GM23338 (cell line): ENCODE results near the gene PRLH. TPM values are rescaled to one million over a fixed set of nuclear protein-coding genes. Genes with fewer than 3 reads are reported as not detected.

Experiments used
- ATAC-seq: fragments of 200-7000 bp; cut with Tn5 transposase; 3 replicates; pipeline ENCODE4 v1.9.1; 2020
- DNase-seq: peaks from one replicate; pipeline ENCODE4 v3.0.0-alpha.2; 2015; ENCODE audit warnings: low spot score
- H2AFZ ChIP-seq: fragments of 200-600 bp; sonication (generic); 2 replicates; pipeline ENCODE4 v1.8.0; 2016; ENCODE audit warnings: antibody characterized with exemption, mild to moderate bottlenecking, moderate library complexity
- H3F3A ChIP-seq: fragments of 200-600 bp; sonication (generic); replicated peaks from 2 replicates; pipeline ENCODE4 v1.8.0; 2017; ENCODE audit warnings: antibody characterized with exemption, mixed run types, low read depth
- H3K27ac ChIP-seq: fragments of 200-600 bp; sonication (generic); 2 replicates; pipeline ENCODE4 v1.6.1; 2016; ENCODE audit warnings: low read depth
- H3K27me3 ChIP-seq: fragments of 200-600 bp; sonication (generic); 2 replicates; pipeline ENCODE4 v1.8.0; 2016; ENCODE audit warnings: mild to moderate bottlenecking, mixed run types, moderate library complexity; ENCODE audit not compliant: insufficient read depth
- H3K36me3 ChIP-seq: fragments of 200-600 bp; sonication (generic); 2 replicates; pipeline ENCODE4 v1.8.0; 2016; ENCODE audit warnings: mild to moderate bottlenecking; ENCODE audit not compliant: insufficient read depth
- H3K4me1 ChIP-seq: fragments of 200-600 bp; sonication (generic); 2 replicates; pipeline ENCODE4 v1.8.0; 2016; ENCODE audit warnings: mild to moderate bottlenecking, moderate library complexity; ENCODE audit not compliant: insufficient read depth
- H3K4me2 ChIP-seq: fragments of 200-600 bp; sonication (generic); 2 replicates; pipeline ENCODE4 v1.7.1; 2017; ENCODE audit warnings: mixed run types
- H3K4me3 ChIP-seq: fragments of 200-600 bp; sonication (generic); 2 replicates; pipeline ENCODE4 v1.6.1; 2016; ENCODE audit warnings: mixed run types
- H3K79me2 ChIP-seq: fragments of 200-600 bp; sonication (generic); replicated peaks from 2 replicates; pipeline ENCODE4 v1.8.0; 2017; ENCODE audit warnings: mild to moderate bottlenecking; ENCODE audit not compliant: insufficient read depth
- H3K9me2 ChIP-seq: fragments of 200-600 bp; sonication (generic); 2 replicates; pipeline ENCODE4 v1.8.0; 2017; ENCODE audit not compliant: insufficient read depth
- H4K20me1 ChIP-seq: fragments of 200-600 bp; sonication (generic); replicated peaks from 2 replicates; pipeline ENCODE4 v1.8.0; 2017; ENCODE audit warnings: mild to moderate bottlenecking; ENCODE audit not compliant: insufficient read depth
- H3K27ac Mint-ChIP-seq: 2 replicates; pipeline ENCODE4 v1.8.0; 2020; ENCODE audit warnings: inconsistent platforms, mild to moderate bottlenecking, moderate library complexity, mixed read lengths
- H3K27me3 Mint-ChIP-seq: 3 replicates; pipeline ENCODE4 v1.8.0; 2022; ENCODE audit warnings: low read depth, mild to moderate bottlenecking, moderate library complexity, mixed read lengths, inconsistent platforms; ENCODE audit not compliant: insufficient read depth, poor library complexity
- H3K36me3 Mint-ChIP-seq: 3 replicates; pipeline ENCODE4 v1.8.0; 2021; ENCODE audit warnings: low read depth, mild to moderate bottlenecking, inconsistent platforms, moderate library complexity, mixed read lengths
- H3K4me1 Mint-ChIP-seq: 3 replicates; pipeline ENCODE4 v1.8.0; 2020; ENCODE audit warnings: mild to moderate bottlenecking, inconsistent platforms, mixed read lengths
- H3K4me3 Mint-ChIP-seq: 3 replicates; pipeline ENCODE4 v1.8.0; 2021; ENCODE audit warnings: moderate library complexity, mild to moderate bottlenecking, inconsistent platforms, mixed read lengths
- H3K9me3 Mint-ChIP-seq: 3 replicates; pipeline ENCODE4 v1.8.0; 2020; ENCODE audit warnings: moderate library complexity, mild to moderate bottlenecking, inconsistent platforms, mixed read lengths
- CREB1 ChIP-seq: fragments of 250-450 bp; sonication (Bioruptor Pico); IDR thresholded peaks from 2 replicates; pipeline ENCODE4 v1.5.0; 2020; ENCODE audit warnings: low read depth, mild to moderate bottlenecking, moderate library complexity
- EZH2 ChIP-seq: fragments of 200-600 bp; sonication (generic); IDR thresholded peaks from one replicate; pipeline ENCODE4 v1.8.0; 2017; ENCODE audit warnings: antibody characterized with exemption, mild to moderate bottlenecking, low read depth; ENCODE audit not compliant: unreplicated experiment
- EZH2phosphoT487 ChIP-seq: fragments of 200-600 bp; sonication (generic); IDR thresholded peaks from one replicate; pipeline ENCODE4 v1.8.1; 2018; ENCODE audit warnings: antibody characterized with exemption; ENCODE audit not compliant: unreplicated experiment
- JUNB ChIP-seq: IDR thresholded peaks from one replicate; pipeline ENCODE4 v1.6.1; 2016; ENCODE audit warnings: antibody characterized with exemption; ENCODE audit not compliant: unreplicated experiment
- NANOG ChIP-seq: IDR thresholded peaks from 2 replicates; pipeline ENCODE4 v1.6.1; 2016; ENCODE audit warnings: antibody characterized with exemption, borderline replicate concordance
- POLR2AphosphoS5 ChIP-seq: IDR thresholded peaks from 2 replicates; pipeline ENCODE4 v1.6.1; 2016; ENCODE audit warnings: antibody characterized with exemption, low read depth
- STAT1 ChIP-seq: IDR thresholded peaks from one replicate; pipeline ENCODE4 v1.6.1; 2016; ENCODE audit warnings: antibody characterized with exemption; ENCODE audit not compliant: unreplicated experiment
- ZNF114 ChIP-seq: fragments of 250-450 bp; sonication (Bioruptor Pico); IDR thresholded peaks from 2 replicates; pipeline ENCODE4 v1.5.0; 2020; ENCODE audit warnings: mild to moderate bottlenecking, moderate library complexity
- ZNF331 ChIP-seq: fragments of 250-450 bp; sonication (Bioruptor Pico); IDR thresholded peaks from 2 replicates; pipeline ENCODE4 v1.5.0; 2020; ENCODE audit warnings: low read depth, mild to moderate bottlenecking, moderate library complexity
- polyA plus RNA-seq: library from polyadenylated mRNA; unstranded; fragments of >200 nt; fragmentation: Nextera tagmentation; extraction: Ambion mirVana; gene quantifications from 2 replicates; pipeline ENCODE4 v1.2.1, GENCODE V29; 2016
- total RNA-seq: library from RNA; depleted of rRNA; stranded (reverse); fragments of >200 nt; shearing (Covaris generic); gene quantifications from 2 replicates; pipeline ENCODE4 v1.2.3, GENCODE V29; 2014
- TF ChIP-seq, protein P1 (sequence below): fragments of 250-450 bp; sonication (Bioruptor Pico); IDR thresholded peaks from 2 replicates; pipeline ENCODE4 v1.5.0; 2020; ENCODE audit warnings: mild to moderate bottlenecking, moderate library complexity
- TF ChIP-seq, protein P2 (sequence below), 2 experiments: fragments of 200-600 bp in 1 of 2; sonication (generic) in 1 of 2; conservative IDR thresholded peaks; 2 replicates each; pipeline versions ENCODE4 v1.5.1 to v1.6.1; 2016 to 2017; ENCODE audit warnings: antibody characterized with exemption in 2 of 2, low read depth in 2 of 2, mild to moderate bottlenecking in 2 of 2, moderate library complexity in 1 of 2
- TF ChIP-seq, protein P3 (sequence below): IDR thresholded peaks from 2 replicates; pipeline ENCODE4 v1.6.1; 2016; ENCODE audit warnings: antibody characterized with exemption
- TF ChIP-seq, protein P4 (sequence below): IDR thresholded peaks from one replicate; pipeline ENCODE4 v1.6.1; 2018; ENCODE audit warnings: antibody characterized with exemption; ENCODE audit not compliant: unreplicated experiment

The PRLH gene
- total and polyA plus RNA-seq, 2 experiments from 2014 or later = not detected

DNA sequence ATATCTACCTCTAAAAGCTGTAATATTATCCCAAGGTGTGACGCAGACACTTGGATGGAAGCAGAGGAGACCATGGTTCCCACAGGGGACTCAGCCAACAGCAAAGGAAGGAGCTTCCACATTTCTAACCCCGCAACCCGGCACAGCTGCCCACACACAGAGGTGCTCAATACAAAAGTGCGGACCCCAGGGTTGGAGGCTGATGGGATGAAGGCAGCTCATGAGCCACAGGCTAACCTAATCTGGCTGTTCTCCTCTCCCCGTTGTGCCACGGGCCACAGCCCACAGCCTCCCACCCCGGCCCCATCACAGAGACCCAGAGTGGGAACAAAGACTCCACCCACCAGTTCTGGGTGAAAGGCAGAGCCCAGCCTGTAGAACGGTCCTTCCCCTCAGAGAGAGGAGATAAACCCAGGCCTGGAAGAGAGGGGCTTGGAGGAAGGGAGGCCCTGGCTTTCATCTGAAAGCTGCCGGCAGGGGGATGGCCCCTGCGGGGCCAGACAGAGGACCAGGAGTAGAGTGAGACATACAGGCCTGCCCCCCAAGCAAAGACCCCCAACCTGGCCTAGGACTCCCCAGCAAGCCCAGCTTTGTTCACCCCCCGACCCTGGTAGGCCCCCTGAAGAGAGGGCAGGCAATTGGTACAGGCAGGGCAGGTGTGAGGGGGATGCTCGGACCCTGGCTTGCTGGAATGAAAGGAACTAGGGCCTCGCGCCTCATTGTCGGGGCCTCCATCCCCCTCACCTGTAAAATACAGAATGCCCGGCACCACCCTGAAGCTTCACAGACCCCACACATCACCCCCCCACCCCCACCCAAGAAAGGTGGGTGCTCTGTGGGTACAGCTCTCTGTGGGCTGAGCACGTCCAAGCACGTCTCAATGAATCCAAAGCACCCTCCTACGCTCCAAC is 17.3 kb downstream of the PRLH start:
- Mint-ChIP-seq H3K27me3 (peaks cover 8% of the 10 kb centered on the region), H3K4me1 (peaks cover 44% of the 10 kb centered on the region), H3K36me3 (peaks cover 46% of the 10 kb centered on the region), H3K27ac (no peak overlapping the region; the same call in 1 of the 2 replicates), H3K9me3 (peaks cover 4% of the 10 kb centered on the region), H3K4me3 (no peak overlapping the region)
- H2AFZ ChIP-seq = no peak overlapping the region
- H3K27ac ChIP-seq = no peak overlapping the region
- no peaks in the 10 kb centered on the region for H3K36me3 ChIP-seq
- ATAC-seq = peak; percentile 42
- no peak for TF ChIP-seq ZNF331
- TF ChIP-seq EZH2 = no peak
- TF ChIP-seq CREB1 (CRISPR knock-in tag) = no peak
- TF ChIP-seq, protein P1, sequence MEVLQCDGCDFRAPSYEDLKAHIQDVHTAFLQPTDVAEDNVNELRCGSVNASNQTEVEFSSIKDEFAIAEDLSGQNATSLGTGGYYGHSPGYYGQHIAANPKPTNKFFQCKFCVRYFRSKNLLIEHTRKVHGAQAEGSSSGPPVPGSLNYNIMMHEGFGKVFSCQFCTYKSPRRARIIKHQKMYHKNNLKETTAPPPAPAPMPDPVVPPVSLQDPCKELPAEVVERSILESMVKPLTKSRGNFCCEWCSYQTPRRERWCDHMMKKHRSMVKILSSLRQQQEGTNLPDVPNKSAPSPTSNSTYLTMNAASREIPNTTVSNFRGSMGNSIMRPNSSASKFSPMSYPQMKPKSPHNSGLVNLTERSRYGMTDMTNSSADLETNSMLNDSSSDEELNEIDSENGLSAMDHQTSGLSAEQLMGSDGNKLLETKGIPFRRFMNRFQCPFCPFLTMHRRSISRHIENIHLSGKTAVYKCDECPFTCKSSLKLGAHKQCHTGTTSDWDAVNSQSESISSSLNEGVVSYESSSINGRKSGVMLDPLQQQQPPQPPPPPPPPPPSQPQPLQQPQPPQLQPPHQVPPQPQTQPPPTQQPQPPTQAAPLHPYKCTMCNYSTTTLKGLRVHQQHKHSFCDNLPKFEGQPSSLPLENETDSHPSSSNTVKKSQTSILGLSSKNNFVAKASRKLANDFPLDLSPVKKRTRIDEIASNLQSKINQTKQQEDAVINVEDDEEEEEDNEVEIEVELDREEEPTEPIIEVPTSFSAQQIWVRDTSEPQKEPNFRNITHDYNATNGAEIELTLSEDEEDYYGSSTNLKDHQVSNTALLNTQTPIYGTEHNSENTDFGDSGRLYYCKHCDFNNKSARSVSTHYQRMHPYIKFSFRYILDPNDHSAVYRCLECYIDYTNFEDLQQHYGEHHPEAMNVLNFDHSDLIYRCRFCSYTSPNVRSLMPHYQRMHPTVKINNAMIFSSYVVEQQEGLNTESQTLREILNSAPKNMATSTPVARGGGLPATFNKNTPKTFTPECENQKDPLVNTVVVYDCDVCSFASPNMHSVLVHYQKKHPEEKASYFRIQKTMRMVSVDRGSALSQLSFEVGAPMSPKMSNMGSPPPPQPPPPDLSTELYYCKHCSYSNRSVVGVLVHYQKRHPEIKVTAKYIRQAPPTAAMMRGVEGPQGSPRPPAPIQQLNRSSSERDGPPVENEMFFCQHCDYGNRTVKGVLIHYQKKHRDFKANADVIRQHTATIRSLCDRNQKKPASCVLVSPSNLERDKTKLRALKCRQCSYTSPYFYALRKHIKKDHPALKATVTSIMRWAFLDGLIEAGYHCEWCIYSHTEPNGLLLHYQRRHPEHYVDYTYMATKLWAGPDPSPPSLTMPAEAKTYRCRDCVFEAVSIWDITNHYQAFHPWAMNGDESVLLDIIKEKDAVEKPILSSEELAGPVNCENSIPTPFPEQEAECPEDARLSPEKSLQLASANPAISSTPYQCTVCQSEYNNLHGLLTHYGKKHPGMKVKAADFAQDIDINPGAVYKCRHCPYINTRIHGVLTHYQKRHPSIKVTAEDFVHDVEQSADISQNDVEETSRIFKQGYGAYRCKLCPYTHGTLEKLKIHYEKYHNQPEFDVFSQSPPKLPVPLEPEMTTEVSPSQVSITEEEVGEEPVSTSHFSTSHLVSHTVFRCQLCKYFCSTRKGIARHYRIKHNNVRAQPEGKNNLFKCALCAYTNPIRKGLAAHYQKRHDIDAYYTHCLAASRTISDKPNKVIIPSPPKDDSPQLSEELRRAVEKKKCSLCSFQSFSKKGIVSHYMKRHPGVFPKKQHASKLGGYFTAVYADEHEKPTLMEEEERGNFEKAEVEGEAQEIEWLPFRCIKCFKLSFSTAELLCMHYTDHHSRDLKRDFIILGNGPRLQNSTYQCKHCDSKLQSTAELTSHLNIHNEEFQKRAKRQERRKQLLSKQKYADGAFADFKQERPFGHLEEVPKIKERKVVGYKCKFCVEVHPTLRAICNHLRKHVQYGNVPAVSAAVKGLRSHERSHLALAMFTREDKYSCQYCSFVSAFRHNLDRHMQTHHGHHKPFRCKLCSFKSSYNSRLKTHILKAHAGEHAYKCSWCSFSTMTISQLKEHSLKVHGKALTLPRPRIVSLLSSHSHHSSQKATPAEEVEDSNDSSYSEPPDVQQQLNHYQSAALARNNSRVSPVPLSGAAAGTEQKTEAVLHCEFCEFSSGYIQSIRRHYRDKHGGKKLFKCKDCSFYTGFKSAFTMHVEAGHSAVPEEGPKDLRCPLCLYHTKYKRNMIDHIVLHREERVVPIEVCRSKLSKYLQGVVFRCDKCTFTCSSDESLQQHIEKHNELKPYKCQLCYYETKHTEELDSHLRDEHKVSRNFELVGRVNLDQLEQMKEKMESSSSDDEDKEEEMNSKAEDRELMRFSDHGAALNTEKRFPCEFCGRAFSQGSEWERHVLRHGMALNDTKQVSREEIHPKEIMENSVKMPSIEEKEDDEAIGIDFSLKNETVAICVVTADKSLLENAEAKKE (CRISPR knock-in tag) = no peak
- TF ChIP-seq, protein P2, sequence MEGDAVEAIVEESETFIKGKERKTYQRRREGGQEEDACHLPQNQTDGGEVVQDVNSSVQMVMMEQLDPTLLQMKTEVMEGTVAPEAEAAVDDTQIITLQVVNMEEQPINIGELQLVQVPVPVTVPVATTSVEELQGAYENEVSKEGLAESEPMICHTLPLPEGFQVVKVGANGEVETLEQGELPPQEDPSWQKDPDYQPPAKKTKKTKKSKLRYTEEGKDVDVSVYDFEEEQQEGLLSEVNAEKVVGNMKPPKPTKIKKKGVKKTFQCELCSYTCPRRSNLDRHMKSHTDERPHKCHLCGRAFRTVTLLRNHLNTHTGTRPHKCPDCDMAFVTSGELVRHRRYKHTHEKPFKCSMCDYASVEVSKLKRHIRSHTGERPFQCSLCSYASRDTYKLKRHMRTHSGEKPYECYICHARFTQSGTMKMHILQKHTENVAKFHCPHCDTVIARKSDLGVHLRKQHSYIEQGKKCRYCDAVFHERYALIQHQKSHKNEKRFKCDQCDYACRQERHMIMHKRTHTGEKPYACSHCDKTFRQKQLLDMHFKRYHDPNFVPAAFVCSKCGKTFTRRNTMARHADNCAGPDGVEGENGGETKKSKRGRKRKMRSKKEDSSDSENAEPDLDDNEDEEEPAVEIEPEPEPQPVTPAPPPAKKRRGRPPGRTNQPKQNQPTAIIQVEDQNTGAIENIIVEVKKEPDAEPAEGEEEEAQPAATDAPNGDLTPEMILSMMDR (conservative IDR thresholded peaks at IDR 0.05; ENCODE audit: low read depth in 2 of 2) = no peak
- no peak for TF ChIP-seq POLR2AphosphoS5
- no peak for TF ChIP-seq ZNF114
- TF ChIP-seq, protein P3, sequence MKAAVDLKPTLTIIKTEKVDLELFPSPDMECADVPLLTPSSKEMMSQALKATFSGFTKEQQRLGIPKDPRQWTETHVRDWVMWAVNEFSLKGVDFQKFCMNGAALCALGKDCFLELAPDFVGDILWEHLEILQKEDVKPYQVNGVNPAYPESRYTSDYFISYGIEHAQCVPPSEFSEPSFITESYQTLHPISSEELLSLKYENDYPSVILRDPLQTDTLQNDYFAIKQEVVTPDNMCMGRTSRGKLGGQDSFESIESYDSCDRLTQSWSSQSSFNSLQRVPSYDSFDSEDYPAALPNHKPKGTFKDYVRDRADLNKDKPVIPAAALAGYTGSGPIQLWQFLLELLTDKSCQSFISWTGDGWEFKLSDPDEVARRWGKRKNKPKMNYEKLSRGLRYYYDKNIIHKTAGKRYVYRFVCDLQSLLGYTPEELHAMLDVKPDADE = no peak
- TF ChIP-seq, protein P4, sequence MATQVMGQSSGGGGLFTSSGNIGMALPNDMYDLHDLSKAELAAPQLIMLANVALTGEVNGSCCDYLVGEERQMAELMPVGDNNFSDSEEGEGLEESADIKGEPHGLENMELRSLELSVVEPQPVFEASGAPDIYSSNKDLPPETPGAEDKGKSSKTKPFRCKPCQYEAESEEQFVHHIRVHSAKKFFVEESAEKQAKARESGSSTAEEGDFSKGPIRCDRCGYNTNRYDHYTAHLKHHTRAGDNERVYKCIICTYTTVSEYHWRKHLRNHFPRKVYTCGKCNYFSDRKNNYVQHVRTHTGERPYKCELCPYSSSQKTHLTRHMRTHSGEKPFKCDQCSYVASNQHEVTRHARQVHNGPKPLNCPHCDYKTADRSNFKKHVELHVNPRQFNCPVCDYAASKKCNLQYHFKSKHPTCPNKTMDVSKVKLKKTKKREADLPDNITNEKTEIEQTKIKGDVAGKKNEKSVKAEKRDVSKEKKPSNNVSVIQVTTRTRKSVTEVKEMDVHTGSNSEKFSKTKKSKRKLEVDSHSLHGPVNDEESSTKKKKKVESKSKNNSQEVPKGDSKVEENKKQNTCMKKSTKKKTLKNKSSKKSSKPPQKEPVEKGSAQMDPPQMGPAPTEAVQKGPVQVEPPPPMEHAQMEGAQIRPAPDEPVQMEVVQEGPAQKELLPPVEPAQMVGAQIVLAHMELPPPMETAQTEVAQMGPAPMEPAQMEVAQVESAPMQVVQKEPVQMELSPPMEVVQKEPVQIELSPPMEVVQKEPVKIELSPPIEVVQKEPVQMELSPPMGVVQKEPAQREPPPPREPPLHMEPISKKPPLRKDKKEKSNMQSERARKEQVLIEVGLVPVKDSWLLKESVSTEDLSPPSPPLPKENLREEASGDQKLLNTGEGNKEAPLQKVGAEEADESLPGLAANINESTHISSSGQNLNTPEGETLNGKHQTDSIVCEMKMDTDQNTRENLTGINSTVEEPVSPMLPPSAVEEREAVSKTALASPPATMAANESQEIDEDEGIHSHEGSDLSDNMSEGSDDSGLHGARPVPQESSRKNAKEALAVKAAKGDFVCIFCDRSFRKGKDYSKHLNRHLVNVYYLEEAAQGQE = no peak
- TF ChIP-seq EZH2phosphoT487 = no peak
- TF ChIP-seq JUNB = no peak
- no peak for TF ChIP-seq NANOG
- TF ChIP-seq STAT1 = no peak
- H3K4me2 ChIP-seq = no peak overlapping the region
- peaks cover 12% of the 10 kb centered on the region for H3K79me2 ChIP-seq
- H3F3A ChIP-seq = no peaks in the 10 kb centered on the region
- peaks cover 8% of the 10 kb centered on the region; the same call in 1 of the 2 replicates for H3K4me1 ChIP-seq
- no peaks in the 10 kb centered on the region for H3K27me3 ChIP-seq
- no peak overlapping the region for H3K4me3 ChIP-seq
- H4K20me1 ChIP-seq = no peaks in the 10 kb centered on the region
- H3K9me2 ChIP-seq = no peaks in the 10 kb centered on the region
- no peak for DNase-seq
